ENCODE results near the gene GPR108. TPM values are rescaled to one million over a fixed set of nuclear protein-coding genes. Genes with fewer than 3 reads are reported as not detected.
"Not testable (repeated sequence)": the region's sequence is repeated elsewhere in the genome, so short reads cannot be mapped to it uniquely, and the experiment has no call there.

GPR108 gene
- total RNA-seq, 1 experiment from 2014 or later: 53.6 TPM

DNA sequence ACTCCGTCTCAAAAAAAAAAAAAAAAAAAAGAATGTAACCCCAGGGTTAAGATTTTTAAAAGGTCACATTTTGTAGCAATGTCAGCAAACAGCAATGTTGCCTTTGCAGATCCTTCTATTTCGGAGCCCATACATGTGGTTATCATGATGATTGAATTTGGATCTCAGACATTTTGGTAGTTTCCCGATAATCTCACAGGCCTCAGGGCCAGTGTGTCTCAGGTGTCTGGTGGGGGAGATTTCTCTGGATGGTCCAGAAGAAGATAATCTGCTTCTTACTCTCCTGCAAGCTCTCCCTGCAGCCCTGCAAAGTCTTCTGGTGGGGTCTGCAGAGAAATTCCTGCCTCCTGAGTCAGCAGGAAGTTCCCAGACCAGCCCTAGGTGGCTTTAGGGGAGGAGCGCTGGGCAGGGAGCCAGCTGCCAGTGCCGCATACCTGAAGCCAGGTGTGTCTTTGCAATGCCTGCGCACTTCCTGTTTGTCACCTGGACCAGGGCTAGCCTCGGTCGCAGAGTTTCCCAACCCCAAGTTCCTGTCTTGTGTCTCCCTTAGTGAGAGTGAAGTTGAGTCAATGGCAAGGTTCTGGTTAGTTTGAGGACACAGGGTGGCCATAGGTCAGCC, 28.5 kb upstream of the GPR108 start:
- H3K27ac Mint-ChIP-seq (ENCODE audit: unreplicated experiment): peak overlapping the region; percentile 94
- intact Hi-C loops (cut with micrococcal nuclease; ENCODE audit: unreplicated experiment): loop anchor here (1.0 to 2.0 kb wide), 3 partner anchors 13 to 249 kb away; no protein-coding TSS in a partner anchor
- H3K4me3 Mint-ChIP-seq (ENCODE audit: unreplicated experiment): peak overlapping the region; percentile 80
- peaks cover 2% of the 10 kb centered on the region; the same call in 1 of the 2 replicates for H3K36me3 ChIP-seq (ENCODE audit: control insufficient read depth, insufficient read depth, low read length)
- no peaks in the 10 kb centered on the region for H3K27me3 Mint-ChIP-seq (ENCODE audit: insufficient read depth, unreplicated experiment)
- H3K27me3 ChIP-seq (replicated peaks; ENCODE audit: control insufficient read depth, insufficient read depth, low read length): no peaks in the 10 kb centered on the region
- DNase-seq: peak; percentile 91 to 96
- POLR2A ChIA-PET: interaction anchor here (0.9 to 1.9 kb wide), 2 partner anchors 13 to 28 kb away, joined by 3 to 13 read pairs; partner anchors contain the start of gene GPR108
- peak overlapping the region; percentile 80 for H3K4me3 ChIP-seq (ENCODE audit: low read depth, low read length)
- BruUV-seq (replicated peaks): no TSS peak
- H3K36me3 Mint-ChIP-seq (ENCODE audit: insufficient read depth, unreplicated experiment): peaks cover 43% of the 10 kb centered on the region
- peaks cover 13% of the 10 kb centered on the region for H3K4me1 ChIP-seq
- CTCF ChIA-PET: interaction anchor here (0.5 to 1.6 kb wide), 4 partner anchors 13 to 78 kb away, joined by 3 to 7 read pairs (median 4); no protein-coding TSS in a partner anchor
- no peaks in the 10 kb centered on the region for H3K9me3 ChIP-seq
- peaks cover 10% of the 10 kb centered on the region for H3K4me1 Mint-ChIP-seq (ENCODE audit: low read depth, unreplicated experiment)
- TF ChIP-seq, protein P1, sequence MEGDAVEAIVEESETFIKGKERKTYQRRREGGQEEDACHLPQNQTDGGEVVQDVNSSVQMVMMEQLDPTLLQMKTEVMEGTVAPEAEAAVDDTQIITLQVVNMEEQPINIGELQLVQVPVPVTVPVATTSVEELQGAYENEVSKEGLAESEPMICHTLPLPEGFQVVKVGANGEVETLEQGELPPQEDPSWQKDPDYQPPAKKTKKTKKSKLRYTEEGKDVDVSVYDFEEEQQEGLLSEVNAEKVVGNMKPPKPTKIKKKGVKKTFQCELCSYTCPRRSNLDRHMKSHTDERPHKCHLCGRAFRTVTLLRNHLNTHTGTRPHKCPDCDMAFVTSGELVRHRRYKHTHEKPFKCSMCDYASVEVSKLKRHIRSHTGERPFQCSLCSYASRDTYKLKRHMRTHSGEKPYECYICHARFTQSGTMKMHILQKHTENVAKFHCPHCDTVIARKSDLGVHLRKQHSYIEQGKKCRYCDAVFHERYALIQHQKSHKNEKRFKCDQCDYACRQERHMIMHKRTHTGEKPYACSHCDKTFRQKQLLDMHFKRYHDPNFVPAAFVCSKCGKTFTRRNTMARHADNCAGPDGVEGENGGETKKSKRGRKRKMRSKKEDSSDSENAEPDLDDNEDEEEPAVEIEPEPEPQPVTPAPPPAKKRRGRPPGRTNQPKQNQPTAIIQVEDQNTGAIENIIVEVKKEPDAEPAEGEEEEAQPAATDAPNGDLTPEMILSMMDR (IDR thresholded peaks at IDR 0.05; ENCODE audit: insufficient read depth in 1 of 2, low read depth in 1 of 2, low read length in 1 of 2, severe bottlenecking in 1 of 2, unreplicated experiment in 1 of 2): no peak
- no peaks in the 10 kb centered on the region for H3K9me3 Mint-ChIP-seq (ENCODE audit: unreplicated experiment)

DNA sequence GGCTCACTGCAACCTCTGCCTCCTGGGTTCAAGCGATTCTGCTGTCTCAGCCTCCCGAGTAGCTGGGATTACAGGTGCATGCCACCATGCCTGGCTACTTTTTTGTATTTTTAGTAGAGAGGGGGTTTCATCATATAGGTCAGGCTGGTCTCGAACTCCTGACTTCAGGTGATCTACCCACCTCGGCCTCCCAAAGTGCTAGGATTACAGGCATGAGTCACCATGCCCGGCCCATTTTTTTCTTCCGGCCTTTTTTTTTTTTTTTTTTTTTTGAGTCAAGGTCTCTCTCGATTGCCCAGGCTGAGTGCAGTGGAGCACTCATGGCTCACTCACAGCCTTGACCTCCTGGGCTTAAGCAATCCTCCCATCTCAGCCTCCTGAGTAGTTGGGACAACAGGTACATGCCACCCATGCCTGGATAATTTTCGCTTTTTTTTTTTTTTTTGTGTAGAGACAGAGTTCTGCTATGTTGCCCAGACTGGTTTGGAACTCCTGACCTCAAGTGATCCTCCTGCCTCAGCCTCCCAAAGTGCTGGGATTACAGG, 24.9 kb upstream of the GPR108 start:
- BruUV-seq (replicated peaks); H3K9me3 Mint-ChIP-seq (ENCODE audit: unreplicated experiment); H3K36me3 ChIP-seq (ENCODE audit: control insufficient read depth, insufficient read depth, low read length); intact Hi-C loops (cut with micrococcal nuclease; ENCODE audit: unreplicated experiment); POLR2A ChIA-PET; H3K4me3 ChIP-seq (ENCODE audit: low read depth, low read length); H3K27ac Mint-ChIP-seq (ENCODE audit: unreplicated experiment); H3K4me3 Mint-ChIP-seq (ENCODE audit: unreplicated experiment); CTCF ChIA-PET; H3K9me3 ChIP-seq; DNase-seq; H3K27me3 Mint-ChIP-seq (ENCODE audit: insufficient read depth, unreplicated experiment); H3K4me1 ChIP-seq; H3K27me3 ChIP-seq (replicated peaks; ENCODE audit: control insufficient read depth, insufficient read depth, low read length): not testable (repeated sequence)
- peaks cover 66% of the 10 kb centered on the region for H3K36me3 Mint-ChIP-seq (ENCODE audit: insufficient read depth, unreplicated experiment)
- H3K4me1 Mint-ChIP-seq (ENCODE audit: low read depth, unreplicated experiment): peaks cover 10% of the 10 kb centered on the region

DNA sequence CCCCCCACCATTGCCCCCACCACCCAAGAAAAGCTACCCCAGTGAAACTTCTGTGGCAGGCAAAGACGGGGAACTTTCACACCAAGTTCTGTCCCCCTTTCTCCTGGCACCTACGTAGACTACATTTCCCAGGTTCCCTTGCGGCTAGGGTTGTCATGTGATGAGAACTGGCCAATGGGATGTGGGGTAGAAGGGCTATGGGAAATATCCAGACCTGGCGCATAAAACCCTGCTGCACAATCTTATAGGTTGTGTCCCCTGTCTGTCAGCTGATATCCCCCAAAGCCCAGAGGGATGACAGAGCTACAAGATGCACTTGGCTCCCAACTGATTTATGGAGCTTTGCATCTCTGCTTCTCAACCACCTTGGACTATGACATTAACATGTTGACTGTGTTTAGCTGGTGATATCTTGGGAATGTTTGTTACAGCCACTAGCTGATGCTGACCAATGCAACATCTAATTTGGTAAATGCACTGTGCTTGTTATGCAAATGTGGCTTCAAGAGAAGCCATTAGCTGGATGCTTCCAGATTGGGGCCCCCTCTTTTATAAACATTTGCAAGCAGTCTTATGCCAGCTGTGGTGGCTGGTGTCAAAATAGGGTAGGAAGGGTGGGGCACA, 23.8 kb upstream of the GPR108 start:
- Mint-ChIP-seq H3K9me3 (ENCODE audit: unreplicated experiment) (no peaks in the 10 kb centered on the region), H3K4me1 (ENCODE audit: low read depth, unreplicated experiment) (peaks cover 3% of the 10 kb centered on the region), H3K4me3 (ENCODE audit: unreplicated experiment) (no peak overlapping the region), H3K27ac (ENCODE audit: unreplicated experiment) (no peak overlapping the region), H3K36me3 (ENCODE audit: insufficient read depth, unreplicated experiment) (peaks cover 60% of the 10 kb centered on the region), H3K27me3 (ENCODE audit: insufficient read depth, unreplicated experiment) (no peaks in the 10 kb centered on the region)
- intact Hi-C loops (cut with micrococcal nuclease; ENCODE audit: unreplicated experiment): no loop called here
- Histone ChIP-seq H3K9me3 (no peaks in the 10 kb centered on the region), H3K4me3 (ENCODE audit: low read depth, low read length) (no peak overlapping the region), H3K4me1 (peaks cover 10% of the 10 kb centered on the region), H3K27me3 (replicated peaks; ENCODE audit: control insufficient read depth, insufficient read depth, low read length) (no peaks in the 10 kb centered on the region), H3K36me3 (ENCODE audit: control insufficient read depth, insufficient read depth, low read length) (peaks cover 2% of the 10 kb centered on the region; the same call in 1 of the 2 replicates)
- CTCF ChIA-PET: no interaction called here
- TF ChIP-seq, protein P1 (IDR thresholded peaks at IDR 0.05; ENCODE audit: insufficient read depth in 1 of 2, low read depth in 1 of 2, low read length in 1 of 2, severe bottlenecking in 1 of 2, unreplicated experiment in 1 of 2): no peak
- no TSS peak for BruUV-seq (replicated peaks)
- DNase-seq: peak; percentile 53 to 58
- POLR2A ChIA-PET: interaction anchor here (1.0 kb wide), 1 partner anchor 9 kb away, joined by 4 read pairs; no protein-coding TSS in a partner anchor

Data from Caco-2 (cell line).